Spinal cord (tissue), 10 donors: ENCODE data around the gene KLKB1. TPM values are rescaled to one million over a fixed set of nuclear protein-coding genes. Genes with fewer than 3 reads are reported as not detected.

Source experiments
- DNase-seq, 6 donors: peaks; one replicate each; pipeline versions ENCODE4 v3.0.0 to v3.0.0-alpha.2; 2013 to 2015; ENCODE audit warnings: low spot score in 6 of 6, low read depth in 4 of 6
- H3K27ac ChIP-seq: one replicate; pipeline ENCODE4 v1.5.1; 2013; ENCODE audit warnings: low read depth, low read length, control low read depth
- H3K27me3 ChIP-seq: one replicate; pipeline ENCODE4 v1.6.1; 2013; ENCODE audit warnings: low read length; ENCODE audit not compliant: control insufficient read depth, insufficient read depth
- H3K36me3 ChIP-seq: one replicate; pipeline ENCODE4 v1.6.1; 2013; ENCODE audit warnings: low read length; ENCODE audit not compliant: control insufficient read depth, insufficient read depth
- H3K4me1 ChIP-seq: one replicate; pipeline ENCODE4 v1.6.1; 2013; ENCODE audit warnings: low read length; ENCODE audit not compliant: control insufficient read depth, insufficient read depth
- H3K4me3 ChIP-seq: one replicate; pipeline ENCODE4 v1.5.1; 2013; ENCODE audit warnings: low read depth, low read length, control low read depth
- H3K9me3 ChIP-seq: one replicate; pipeline ENCODE4 v1.6.1; 2013; ENCODE audit warnings: low read length; ENCODE audit not compliant: control insufficient read depth, insufficient read depth
- WGBS: methylation state at CpG from one replicate; pipeline ENCODE4 v1.1.5; 2013; ENCODE audit warnings: missing lambda C conversion rate; ENCODE audit not compliant: insufficient coverage; 5-methylcytosine and 5-hydroxymethylcytosine counted together
- polyA plus RNA-seq, 2 donors: library from polyadenylated mRNA; unstranded; fragments of 120-200 nt; gene quantifications; one replicate each; pipeline ENCODE4 v1.2.1, GENCODE V29; 2013; ENCODE audit not compliant: insufficient read length in 2 of 2
- total RNA-seq, 2 donors: library from RNA; depleted of rRNA in 1 of 2; stranded (reverse); fragments of 120-200 nt in 1 of 2; fragments of >200 nt in 1 of 2; gene quantifications; one replicate each; pipeline versions ENCODE4 v1.2.3 to v1.2.4, GENCODE V29; 2013 to 2014
- donor health status: healthy.

The KLKB1 gene
- total and polyA plus RNA-seq, 4 donors, result 0.90 to 23.7 (median 4.6) TPM

- Histone ChIP-seq H3K4me3 (no peak overlapping the region), H3K9me3 (no peaks in the 10 kb centered on the region), H3K27ac (no peak overlapping the region), H3K4me1 (peaks cover 8% of the 10 kb centered on the region), H3K36me3 (no peaks in the 10 kb centered on the region), H3K27me3 (peaks cover 8% of the 10 kb centered on the region)
- 29% methylated on average over 35 of the region's 39 CpGs for WGBS
- peak in 1 of 6 donors; percentile 13 for DNase-seq
These were observed 70.8 kb downstream of the KLKB1 start for GRCh38 chr4:186298031-186298647.

GRCh38 chr4:186299291-186299690 is 72.0 kb downstream of the KLKB1 start:
- DNase-seq, result no peak
- WGBS, result 96% methylated on average over 2 of the region's 5 CpGs
- H3K4me3 ChIP-seq, result no peak overlapping the region
- H3K36me3 ChIP-seq, result no peaks in the 10 kb centered on the region
- peaks cover 8% of the 10 kb centered on the region for H3K4me1 ChIP-seq
- H3K27me3 ChIP-seq, result peaks cover 8% of the 10 kb centered on the region
- H3K9me3 ChIP-seq, result no peaks in the 10 kb centered on the region
- no peak overlapping the region for H3K27ac ChIP-seq

- no peak overlapping the region for H3K4me3 ChIP-seq
- no CpG with 5 or more reads among the region's 6 CpGs for WGBS
- peaks cover 8% of the 10 kb centered on the region for H3K27me3 ChIP-seq
- DNase-seq, result no peak
- H3K4me1 ChIP-seq, result peaks cover 8% of the 10 kb centered on the region
- H3K36me3 ChIP-seq, result no peaks in the 10 kb centered on the region
- H3K27ac ChIP-seq, result no peak overlapping the region
- no peaks in the 10 kb centered on the region for H3K9me3 ChIP-seq
These were observed 73.5 kb downstream of the KLKB1 start for GRCh38 chr4:186300659-186301390.

GRCh38 chr4:186304216-186304615 is 76.9 kb downstream of the KLKB1 start:
- no peaks in the 10 kb centered on the region for H3K27me3 ChIP-seq
- 100% methylated on average over 2 of the region's 5 CpGs for WGBS
- peaks cover 3% of the 10 kb centered on the region for H3K4me1 ChIP-seq
- no peak for DNase-seq
- no peak overlapping the region for H3K4me3 ChIP-seq
- no peak overlapping the region for H3K27ac ChIP-seq
- no peaks in the 10 kb centered on the region for H3K36me3 ChIP-seq
- no peaks in the 10 kb centered on the region for H3K9me3 ChIP-seq

- Histone ChIP-seq H3K4me3 (no peak overlapping the region), H3K27ac (no peak overlapping the region), H3K9me3 (no peaks in the 10 kb centered on the region), H3K36me3 (no peaks in the 10 kb centered on the region), H3K4me1 (peaks cover 3% of the 10 kb centered on the region), H3K27me3 (no peaks in the 10 kb centered on the region)
- peak in 3 of 6 donors; percentile 7 to 55 (median 48) for DNase-seq
- WGBS, result 38% methylated on average over 6 of the region's 13 CpGs
These were observed 77.7 kb downstream of the KLKB1 start for GRCh38 chr4:186304866-186305505.

GRCh38 chr4:186307497-186307896 is 80.2 kb downstream of the KLKB1 start:
- H3K27me3 ChIP-seq, result no peaks in the 10 kb centered on the region
- DNase-seq, result no peak
- no CpG with 5 or more reads among the region's 4 CpGs for WGBS
- no peaks in the 10 kb centered on the region for H3K9me3 ChIP-seq
- no peak overlapping the region for H3K4me3 ChIP-seq
- no peaks in the 10 kb centered on the region for H3K36me3 ChIP-seq
- H3K4me1 ChIP-seq, result peaks cover 3% of the 10 kb centered on the region
- no peak overlapping the region for H3K27ac ChIP-seq

GRCh38 chr4:186307916-186308315 is 80.6 kb downstream of the KLKB1 start:
- Histone ChIP-seq H3K4me3 (no peak overlapping the region), H3K4me1 (peaks cover 3% of the 10 kb centered on the region), H3K27me3 (no peaks in the 10 kb centered on the region), H3K9me3 (no peaks in the 10 kb centered on the region), H3K36me3 (no peaks in the 10 kb centered on the region), H3K27ac (no peak overlapping the region)
- WGBS, result 60% methylated on average over 2 of the region's 3 CpGs
- no peak for DNase-seq

Other genes starting within 250 kb of the KLKB1 start
- gene TLR3, start 158.4 kb upstream of the KLKB1 start, total RNA-seq, result 1 to 10 TPM; 6.2 to 8.4 TPM
- 1 to 10 TPM; 2.1 to 3.9 TPM for gene TLR3, start 158.4 kb upstream of the KLKB1 start, polyA plus RNA-seq
- 10 to 100 TPM; 20.4 to 23.9 TPM for gene FAM149A, start 122.8 kb upstream of the KLKB1 start, total RNA-seq
- 10 to 100 TPM; 30.2 to 37.8 TPM for gene FAM149A, start 122.8 kb upstream of the KLKB1 start, polyA plus RNA-seq
- 10 to 100 TPM; 22.5 to 25.9 TPM for gene CYP4V2, start 35.9 kb upstream of the KLKB1 start, total RNA-seq
- gene CYP4V2, start 35.9 kb upstream of the KLKB1 start, polyA plus RNA-seq, result 10 to 100 TPM; 11.3 to 13.2 TPM
- gene F11, start 38.7 kb downstream of the KLKB1 start, total RNA-seq, result 1 to 10 TPM in 1 of 2 donors, under 1 TPM in 1; 0.99 to 2.2 TPM
- under 1 TPM in 1 of 2 donors, not detected in 1; 0.36 TPM for gene F11, start 38.7 kb downstream of the KLKB1 start, polyA plus RNA-seq